GM10266 (cell line): ENCODE data around the gene NOXA1.
"Not testable (repeated sequence)": the region's sequence is repeated elsewhere in the genome, so short reads cannot be mapped to it uniquely, and the experiment has no call there.

ENCODE experiments used
- DNase-seq: peaks from one replicate; pipeline ENCODE4 v3.0.0; 2012; ENCODE audit errors: extremely low spot score
- CTCF ChIP-seq: IDR thresholded peaks from 2 replicates; pipeline ENCODE4 v1.5.1; 2012; ENCODE audit warnings: mild to moderate bottlenecking, low read depth; ENCODE audit not compliant: control insufficient read depth, insufficient read depth; ENCODE audit errors: missing control alignments

Gene NOXA1

GRCh38 chr9:137383784-137384756, 39.1 kb upstream of the NOXA1 start:
- DNase-seq, result no peak
- no peak for TF ChIP-seq CTCF

GRCh38 chr9:137385061-137385655, 38.0 kb upstream of the NOXA1 start:
- no peak for DNase-seq
- TF ChIP-seq CTCF, result no peak

GRCh38 chr9:137386507-137387113, 36.6 kb upstream of the NOXA1 start:
- DNase-seq, result not testable (repeated sequence)

GRCh38 chr9:137387114-137387890, 35.9 kb upstream of the NOXA1 start:
- TF ChIP-seq CTCF, result no peak
- DNase-seq, result no peak

- no peak for TF ChIP-seq CTCF
- no peak for DNase-seq
Observed at GRCh38 chr9:137387891-137388560, 35.2 kb upstream of the NOXA1 start.

- no peak for TF ChIP-seq CTCF
- DNase-seq, result no peak
Observed at GRCh38 chr9:137388589-137389427, 34.4 kb upstream of the NOXA1 start.

GRCh38 chr9:137389428-137389746, 33.8 kb upstream of the NOXA1 start:
- no peak for DNase-seq
- TF ChIP-seq CTCF, result no peak
